Measurements from ENCODE around the gene COL4A1. TPM values are rescaled to one million over a fixed set of nuclear protein-coding genes. Genes with fewer than 3 reads are reported as not detected.

Gene COL4A1
- polyA plus RNA-seq, 1 experiment, result 210 TPM

DNA sequence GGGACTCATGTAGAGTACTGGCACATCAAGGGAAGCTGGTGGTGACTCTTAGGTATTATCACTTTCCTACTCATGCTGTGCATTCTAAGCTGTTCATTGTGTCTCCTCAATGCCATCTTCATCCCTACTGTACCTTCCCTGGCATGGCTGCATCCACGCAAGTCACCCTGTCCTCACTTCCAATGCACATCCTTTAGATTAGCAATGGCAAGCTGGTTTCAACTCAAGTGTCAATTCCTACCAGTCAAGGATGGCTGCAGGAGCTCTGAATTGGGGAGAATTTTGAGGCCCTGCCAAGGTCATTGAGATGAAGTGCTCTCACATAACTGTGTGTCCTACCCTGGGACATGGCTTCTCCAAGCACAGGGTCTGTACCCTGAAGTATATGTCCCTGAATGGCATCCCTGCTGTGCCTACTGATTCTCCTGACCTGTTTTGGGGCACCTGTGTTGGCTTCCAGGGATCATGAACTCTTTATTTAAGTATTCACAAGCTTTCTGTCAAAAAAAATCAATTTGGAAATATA lies 24.6 kb downstream of the COL4A1 start:
- Histone ChIP-seq H3K27ac (ENCODE audit: low read depth, low read length) (no peak overlapping the region), H3K9me3 (ENCODE audit: control insufficient read depth, insufficient read depth, low read length) (no peaks in the 10 kb centered on the region), H3K27me3 (ENCODE audit: control insufficient read depth, insufficient read depth, low read length) (no peaks in the 10 kb centered on the region), H3K4me3 (ENCODE audit: low read depth, low read length) (no peak overlapping the region)
- TF ChIP-seq, protein P1, sequence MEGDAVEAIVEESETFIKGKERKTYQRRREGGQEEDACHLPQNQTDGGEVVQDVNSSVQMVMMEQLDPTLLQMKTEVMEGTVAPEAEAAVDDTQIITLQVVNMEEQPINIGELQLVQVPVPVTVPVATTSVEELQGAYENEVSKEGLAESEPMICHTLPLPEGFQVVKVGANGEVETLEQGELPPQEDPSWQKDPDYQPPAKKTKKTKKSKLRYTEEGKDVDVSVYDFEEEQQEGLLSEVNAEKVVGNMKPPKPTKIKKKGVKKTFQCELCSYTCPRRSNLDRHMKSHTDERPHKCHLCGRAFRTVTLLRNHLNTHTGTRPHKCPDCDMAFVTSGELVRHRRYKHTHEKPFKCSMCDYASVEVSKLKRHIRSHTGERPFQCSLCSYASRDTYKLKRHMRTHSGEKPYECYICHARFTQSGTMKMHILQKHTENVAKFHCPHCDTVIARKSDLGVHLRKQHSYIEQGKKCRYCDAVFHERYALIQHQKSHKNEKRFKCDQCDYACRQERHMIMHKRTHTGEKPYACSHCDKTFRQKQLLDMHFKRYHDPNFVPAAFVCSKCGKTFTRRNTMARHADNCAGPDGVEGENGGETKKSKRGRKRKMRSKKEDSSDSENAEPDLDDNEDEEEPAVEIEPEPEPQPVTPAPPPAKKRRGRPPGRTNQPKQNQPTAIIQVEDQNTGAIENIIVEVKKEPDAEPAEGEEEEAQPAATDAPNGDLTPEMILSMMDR (IDR thresholded peaks at IDR 0.05; ENCODE audit: low read depth, low read length), result no peak
- DNase-seq (ENCODE audit: low read depth, low spot score), result no peak
- ChIA-PET POLR2A (no interaction called here), CTCF (interaction anchor here (0.9 to 1.4 kb wide), 2 partner anchors 25 to 35 kb away, joined by 3 read pairs; no protein-coding TSS in a partner anchor)

DNA sequence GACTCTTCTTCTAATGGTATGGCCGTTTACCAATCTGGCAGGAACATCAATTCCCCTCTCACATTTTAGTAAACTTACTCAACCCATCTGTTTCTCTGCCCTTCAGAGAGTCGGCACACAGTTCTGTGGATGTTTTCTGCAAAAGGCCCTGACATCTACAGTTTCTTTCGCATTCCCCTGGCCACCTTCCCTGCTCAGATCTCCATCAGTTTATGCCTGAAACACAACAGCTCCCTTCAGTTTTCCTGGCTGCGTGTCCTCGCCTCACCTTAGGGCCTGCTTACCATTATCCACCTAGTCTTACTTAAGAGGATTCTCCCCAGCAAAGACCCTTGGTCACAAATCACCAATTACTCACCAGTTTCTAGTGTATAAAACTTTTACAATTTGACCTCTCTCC lies 25.2 kb downstream of the COL4A1 start:
- TF ChIP-seq, protein P1 (IDR thresholded peaks at IDR 0.05; ENCODE audit: low read depth, low read length), result no peak
- H3K9me3 ChIP-seq (ENCODE audit: control insufficient read depth, insufficient read depth, low read length), result no peaks in the 10 kb centered on the region
- H3K27ac ChIP-seq (ENCODE audit: low read depth, low read length), result no peak overlapping the region
- H3K4me3 ChIP-seq (ENCODE audit: low read depth, low read length), result no peak overlapping the region
- ChIA-PET CTCF (interaction anchor here (0.9 to 1.4 kb wide), 2 partner anchors 24 to 34 kb away, joined by 3 read pairs; no protein-coding TSS in a partner anchor), POLR2A (no interaction called here)
- no peaks in the 10 kb centered on the region for H3K27me3 ChIP-seq (ENCODE audit: control insufficient read depth, insufficient read depth, low read length)
- no peak for DNase-seq (ENCODE audit: low read depth, low spot score)

DNA sequence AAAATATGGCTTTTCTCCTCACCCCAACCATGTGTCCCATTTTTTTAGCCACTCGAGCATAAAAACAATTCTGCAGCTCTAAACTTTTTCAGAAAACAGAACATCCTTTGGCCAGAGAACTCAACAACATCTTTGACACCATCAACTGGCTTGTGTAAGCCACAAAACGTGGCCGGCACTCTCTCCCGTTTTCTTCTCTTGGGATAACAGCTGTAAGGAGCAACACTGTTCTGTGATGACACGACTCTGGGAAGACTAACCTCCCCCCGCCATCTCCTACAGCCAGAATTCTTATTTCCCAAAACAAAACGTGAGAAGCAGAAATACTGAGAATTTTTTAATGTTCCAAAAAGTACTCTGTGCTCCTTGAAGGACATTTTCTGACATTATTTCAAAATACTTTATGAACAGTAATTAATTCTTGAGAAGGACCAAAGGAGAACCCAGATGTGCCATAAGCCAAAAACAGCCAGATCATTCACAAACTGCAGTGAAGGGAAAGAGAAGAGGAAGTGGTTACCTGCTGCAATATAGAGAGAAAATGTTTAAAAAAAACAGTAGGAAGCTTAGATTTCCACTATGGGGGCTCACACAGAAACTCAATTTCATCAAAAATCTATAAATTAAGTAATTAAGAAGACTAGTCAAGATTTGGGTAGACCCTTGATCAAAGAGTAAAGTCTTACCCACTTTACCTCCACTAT lies 25.8 kb downstream of the COL4A1 start:
- ChIA-PET CTCF (no interaction called here), POLR2A (no interaction called here)
- Histone ChIP-seq H3K4me3 (ENCODE audit: low read depth, low read length) (no peak overlapping the region), H3K9me3 (ENCODE audit: control insufficient read depth, insufficient read depth, low read length) (no peaks in the 10 kb centered on the region), H3K27me3 (ENCODE audit: control insufficient read depth, insufficient read depth, low read length) (no peaks in the 10 kb centered on the region), H3K27ac (ENCODE audit: low read depth, low read length) (no peak overlapping the region)
- TF ChIP-seq, protein P1 (IDR thresholded peaks at IDR 0.05; ENCODE audit: low read depth, low read length), result no peak
- DNase-seq (ENCODE audit: low read depth, low spot score), result no peak

DNA sequence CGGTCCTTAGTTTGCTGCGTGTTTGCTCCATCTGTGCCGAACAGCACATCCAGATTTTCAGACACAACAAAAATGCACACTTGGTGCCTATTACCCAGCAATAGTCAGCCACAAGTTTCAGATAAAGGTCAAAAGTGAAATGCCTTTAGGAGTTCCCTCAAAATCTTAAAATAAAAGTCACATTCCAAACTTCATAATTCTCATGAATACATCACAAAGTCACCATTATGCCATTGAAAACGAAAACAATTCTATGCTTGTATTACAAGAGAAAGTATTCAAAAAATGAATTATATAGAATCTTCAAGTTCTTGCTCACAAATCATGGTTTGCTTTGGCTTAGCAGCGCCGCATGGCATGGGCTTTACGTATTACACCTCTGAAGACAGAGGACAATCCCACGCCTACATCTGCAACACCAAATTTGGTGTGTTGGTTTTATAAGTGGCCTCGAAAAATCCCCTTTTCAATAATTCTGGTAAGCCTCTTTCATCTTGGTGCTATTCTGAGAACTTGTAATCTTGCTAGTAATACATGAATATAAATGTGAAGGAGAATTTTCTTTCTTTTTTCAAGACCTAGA lies 26.6 kb downstream of the COL4A1 start:
- H3K27ac ChIP-seq (ENCODE audit: low read depth, low read length), result no peak overlapping the region
- H3K9me3 ChIP-seq (ENCODE audit: control insufficient read depth, insufficient read depth, low read length), result no peaks in the 10 kb centered on the region
- no peaks in the 10 kb centered on the region for H3K27me3 ChIP-seq (ENCODE audit: control insufficient read depth, insufficient read depth, low read length)
- TF ChIP-seq, protein P1 (IDR thresholded peaks at IDR 0.05; ENCODE audit: low read depth, low read length), result no peak
- CTCF ChIA-PET, result interaction anchor here (1.0 to 1.3 kb wide), 2 partner anchors 59 to 176 kb away, joined by 3 to 5 read pairs; no protein-coding TSS in a partner anchor
- DNase-seq (ENCODE audit: low read depth, low spot score), result no peak
- POLR2A ChIA-PET, result no interaction called here
- no peak overlapping the region for H3K4me3 ChIP-seq (ENCODE audit: low read depth, low read length)

DNA sequence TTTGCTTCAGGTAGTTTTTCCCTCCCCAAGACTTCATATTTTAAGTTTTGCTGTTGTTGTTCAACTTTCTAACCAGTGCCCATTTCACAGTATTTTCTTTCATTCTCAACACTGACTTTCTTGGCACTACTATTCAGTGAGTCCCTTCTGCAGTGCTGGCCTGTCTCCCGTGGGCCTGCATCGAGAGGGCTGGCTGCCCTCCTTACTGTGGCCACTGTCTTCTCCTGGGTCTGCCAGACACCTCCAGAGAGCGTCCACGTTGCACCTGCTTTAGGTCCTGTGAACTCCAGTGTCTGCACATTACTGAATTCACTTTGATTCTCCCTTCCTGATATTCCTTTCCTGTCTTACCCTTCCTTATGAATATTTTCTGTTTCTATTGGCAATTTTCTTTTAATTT lies 27.3 kb downstream of the COL4A1 start:
- Histone ChIP-seq H3K27ac (ENCODE audit: low read depth, low read length) (no peak overlapping the region), H3K27me3 (ENCODE audit: control insufficient read depth, insufficient read depth, low read length) (no peaks in the 10 kb centered on the region), H3K9me3 (ENCODE audit: control insufficient read depth, insufficient read depth, low read length) (no peaks in the 10 kb centered on the region), H3K4me3 (ENCODE audit: low read depth, low read length) (no peak overlapping the region)
- TF ChIP-seq, protein P1 (IDR thresholded peaks at IDR 0.05; ENCODE audit: low read depth, low read length), result no peak
- CTCF ChIA-PET, result interaction anchor here (1.0 to 1.3 kb wide), 2 partner anchors 58 to 176 kb away, joined by 3 to 5 read pairs; no protein-coding TSS in a partner anchor
- POLR2A ChIA-PET, result no interaction called here
- no peak for DNase-seq (ENCODE audit: low read depth, low spot score)

Data from AG04450 (cell line).